ENCODE results near the gene ANKLE1.

The ANKLE1 gene

GRCh38 chr19:17328517-17329365 is 47.0 kb downstream of the ANKLE1 start:
- H3K4me1 ChIP-seq: no peaks in the 10 kb centered on the region; the same call in 1 of the 2 replicates
- DNase-seq: no peak
- no peaks in the 10 kb centered on the region for H3K27me3 ChIP-seq
- TF ChIP-seq CTCF (IDR thresholded peaks at IDR 0.05; ENCODE audit: low read depth, low read length): no peak
- H3K36me3 ChIP-seq: no peaks in the 10 kb centered on the region
- H3K9me3 ChIP-seq: no peaks in the 10 kb centered on the region
- no peak overlapping the region for H3K4me3 ChIP-seq (ENCODE audit: low read depth, low read length)

- Histone ChIP-seq H3K36me3 (no peaks in the 10 kb centered on the region), H3K4me3 (ENCODE audit: low read depth, low read length) (no peak overlapping the region), H3K9me3 (no peaks in the 10 kb centered on the region), H3K27me3 (no peaks in the 10 kb centered on the region), H3K4me1 (no peaks in the 10 kb centered on the region; the same call in 1 of the 2 replicates)
- TF ChIP-seq CTCF (IDR thresholded peaks at IDR 0.05; ENCODE audit: low read depth, low read length): no peak
- DNase-seq: no peak
Observed at GRCh38 chr19:17329366-17330261, 47.9 kb downstream of the ANKLE1 start.

- no peaks in the 10 kb centered on the region for H3K9me3 ChIP-seq
- H3K27me3 ChIP-seq: no peaks in the 10 kb centered on the region
- H3K4me1 ChIP-seq: no peaks in the 10 kb centered on the region; the same call in 1 of the 2 replicates
- no peak overlapping the region for H3K4me3 ChIP-seq (ENCODE audit: low read depth, low read length)
- no peak for TF ChIP-seq CTCF (IDR thresholded peaks at IDR 0.05; ENCODE audit: low read depth, low read length)
- no peak for DNase-seq
- no peaks in the 10 kb centered on the region for H3K36me3 ChIP-seq
Observed at GRCh38 chr19:17330262-17331044, 48.8 kb downstream of the ANKLE1 start.

- Histone ChIP-seq H3K9me3 (no peaks in the 10 kb centered on the region), H3K4me3 (ENCODE audit: low read depth, low read length) (no peak overlapping the region), H3K36me3 (no peaks in the 10 kb centered on the region), H3K27me3 (no peaks in the 10 kb centered on the region), H3K4me1 (no peaks in the 10 kb centered on the region; the same call in 1 of the 2 replicates)
- no peak for DNase-seq
- no peak for TF ChIP-seq CTCF (IDR thresholded peaks at IDR 0.05; ENCODE audit: low read depth, low read length)
Observed at GRCh38 chr19:17331045-17331558, 49.4 kb downstream of the ANKLE1 start.

GRCh38 chr19:17332360-17332676 is 50.6 kb downstream of the ANKLE1 start:
- H3K4me3 ChIP-seq (ENCODE audit: low read depth, low read length): no peak overlapping the region
- DNase-seq: no peak
- H3K36me3 ChIP-seq: no peaks in the 10 kb centered on the region
- no peak for TF ChIP-seq CTCF (IDR thresholded peaks at IDR 0.05; ENCODE audit: low read depth, low read length)
- H3K9me3 ChIP-seq: no peaks in the 10 kb centered on the region
- H3K4me1 ChIP-seq: no peaks in the 10 kb centered on the region; the same call in 1 of the 2 replicates
- H3K27me3 ChIP-seq: no peaks in the 10 kb centered on the region

Data from BE2C (cell line).